Measurements from ENCODE around the gene ENTPD2.

Gene ENTPD2

DNA sequence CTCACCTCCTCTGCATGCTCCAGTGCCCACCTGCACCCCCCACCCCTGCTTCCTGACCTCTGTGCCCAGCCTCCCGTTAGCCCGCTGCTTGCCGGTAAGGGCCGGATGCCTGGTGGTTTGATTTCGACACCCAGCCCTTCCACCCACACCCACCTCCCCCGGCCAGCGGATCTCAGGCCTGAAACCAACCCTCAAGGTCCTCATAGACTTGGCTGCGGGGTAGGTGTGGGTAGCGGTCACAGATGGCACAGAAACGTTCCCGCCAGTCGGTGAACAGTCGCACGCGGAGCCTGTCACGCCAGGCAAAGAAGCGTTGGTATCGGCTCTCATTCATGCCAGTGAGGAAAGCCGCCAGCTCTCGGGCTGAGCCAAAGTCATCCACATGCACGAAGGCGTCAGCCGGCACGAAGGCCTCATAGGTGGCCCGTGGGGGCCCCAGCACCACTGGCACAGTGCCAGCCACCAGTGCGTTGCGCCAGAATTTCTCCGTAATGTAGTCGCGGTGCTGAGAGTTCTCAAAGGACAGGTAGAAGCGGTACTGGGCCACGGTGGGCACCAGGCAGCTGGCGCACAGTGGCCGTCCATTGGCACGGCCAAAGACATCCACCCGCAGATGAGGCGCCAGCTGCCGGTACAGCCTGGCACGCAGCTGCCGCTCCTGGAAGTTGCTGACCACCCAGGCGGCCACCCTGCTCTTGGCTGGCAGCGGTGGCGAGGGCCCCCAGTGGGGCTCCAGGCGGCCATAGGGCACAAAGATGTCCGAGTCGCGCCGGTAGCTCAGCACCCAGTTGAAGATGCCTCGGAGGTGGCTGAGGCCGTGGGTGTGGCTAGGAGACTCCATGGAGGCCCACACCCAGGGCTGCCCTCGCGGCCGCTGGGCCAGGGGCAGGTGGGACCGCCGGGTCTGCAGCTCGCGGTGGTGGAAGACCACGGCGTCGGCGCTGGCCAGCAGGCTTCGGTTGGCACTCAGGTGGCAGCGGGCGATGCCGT lies 23.0 kb downstream of the ENTPD2 start:
- no peak for TF ChIP-seq RAD21 (IDR thresholded peaks at IDR 0.05; ENCODE audit: low read depth)
- TF ChIP-seq YY1 (IDR thresholded peaks at IDR 0.05; ENCODE audit: low read depth), result no peak
- TF ChIP-seq, protein P1, sequence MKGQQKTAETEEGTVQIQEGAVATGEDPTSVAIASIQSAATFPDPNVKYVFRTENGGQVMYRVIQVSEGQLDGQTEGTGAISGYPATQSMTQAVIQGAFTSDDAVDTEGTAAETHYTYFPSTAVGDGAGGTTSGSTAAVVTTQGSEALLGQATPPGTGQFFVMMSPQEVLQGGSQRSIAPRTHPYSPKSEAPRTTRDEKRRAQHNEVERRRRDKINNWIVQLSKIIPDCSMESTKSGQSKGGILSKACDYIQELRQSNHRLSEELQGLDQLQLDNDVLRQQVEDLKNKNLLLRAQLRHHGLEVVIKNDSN (IDR thresholded peaks at IDR 0.05), result no peak
- no peak for TF ChIP-seq TCF12 (IDR thresholded peaks at IDR 0.05; ENCODE audit: low read depth)
- no peak for TF ChIP-seq ZBTB7A (IDR thresholded peaks at IDR 0.05; ENCODE audit: low read depth)
- no peak for TF ChIP-seq REST (IDR thresholded peaks at IDR 0.05; ENCODE audit: low read depth)
- TF ChIP-seq, protein P2, sequence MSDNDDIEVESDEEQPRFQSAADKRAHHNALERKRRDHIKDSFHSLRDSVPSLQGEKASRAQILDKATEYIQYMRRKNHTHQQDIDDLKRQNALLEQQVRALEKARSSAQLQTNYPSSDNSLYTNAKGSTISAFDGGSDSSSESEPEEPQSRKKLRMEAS (IDR thresholded peaks at IDR 0.05), result no peak
- TF ChIP-seq CREB1 (IDR thresholded peaks at IDR 0.05; ENCODE audit: low read depth), result no peak
- no peak for TF ChIP-seq CEBPB (IDR thresholded peaks at IDR 0.05)
- no peak for TF ChIP-seq TAF1 (IDR thresholded peaks at IDR 0.05; ENCODE audit: low read depth)
- TF ChIP-seq EGR1 (IDR thresholded peaks at IDR 0.05), result no peak
- TF ChIP-seq FOXM1 (IDR thresholded peaks at IDR 0.05; ENCODE audit: borderline replicate concordance, low read depth), result no peak
- TF ChIP-seq NFIC (IDR thresholded peaks at IDR 0.05), result no peak
- no peak for TF ChIP-seq EP300 (IDR thresholded peaks at IDR 0.05; ENCODE audit: borderline replicate concordance)
- no peak for TF ChIP-seq TEAD4 (IDR thresholded peaks at IDR 0.05)

- no peak for TF ChIP-seq NFIC (IDR thresholded peaks at IDR 0.05)
- TF ChIP-seq, protein P2 (IDR thresholded peaks at IDR 0.05), result no peak
- TF ChIP-seq, protein P1 (IDR thresholded peaks at IDR 0.05), result no peak
- no peak for TF ChIP-seq CREB1 (IDR thresholded peaks at IDR 0.05; ENCODE audit: low read depth)
- no peak for TF ChIP-seq TEAD4 (IDR thresholded peaks at IDR 0.05)
- no peak for TF ChIP-seq EGR1 (IDR thresholded peaks at IDR 0.05)
- TF ChIP-seq YY1 (IDR thresholded peaks at IDR 0.05; ENCODE audit: low read depth), result no peak
- no peak for TF ChIP-seq TAF1 (IDR thresholded peaks at IDR 0.05; ENCODE audit: low read depth)
- no peak for TF ChIP-seq TCF12 (IDR thresholded peaks at IDR 0.05; ENCODE audit: low read depth)
- TF ChIP-seq ZBTB7A (IDR thresholded peaks at IDR 0.05; ENCODE audit: low read depth), result no peak
- no peak for TF ChIP-seq EP300 (IDR thresholded peaks at IDR 0.05; ENCODE audit: borderline replicate concordance)
- TF ChIP-seq CEBPB (IDR thresholded peaks at IDR 0.05), result no peak
- no peak for TF ChIP-seq RAD21 (IDR thresholded peaks at IDR 0.05; ENCODE audit: low read depth)
- TF ChIP-seq FOXM1 (IDR thresholded peaks at IDR 0.05; ENCODE audit: borderline replicate concordance, low read depth), result no peak
- TF ChIP-seq REST (IDR thresholded peaks at IDR 0.05; ENCODE audit: low read depth), result no peak
These were observed 23.9 kb downstream of the ENTPD2 start for GRCh38 chr9:137030006-137030405.

DNA sequence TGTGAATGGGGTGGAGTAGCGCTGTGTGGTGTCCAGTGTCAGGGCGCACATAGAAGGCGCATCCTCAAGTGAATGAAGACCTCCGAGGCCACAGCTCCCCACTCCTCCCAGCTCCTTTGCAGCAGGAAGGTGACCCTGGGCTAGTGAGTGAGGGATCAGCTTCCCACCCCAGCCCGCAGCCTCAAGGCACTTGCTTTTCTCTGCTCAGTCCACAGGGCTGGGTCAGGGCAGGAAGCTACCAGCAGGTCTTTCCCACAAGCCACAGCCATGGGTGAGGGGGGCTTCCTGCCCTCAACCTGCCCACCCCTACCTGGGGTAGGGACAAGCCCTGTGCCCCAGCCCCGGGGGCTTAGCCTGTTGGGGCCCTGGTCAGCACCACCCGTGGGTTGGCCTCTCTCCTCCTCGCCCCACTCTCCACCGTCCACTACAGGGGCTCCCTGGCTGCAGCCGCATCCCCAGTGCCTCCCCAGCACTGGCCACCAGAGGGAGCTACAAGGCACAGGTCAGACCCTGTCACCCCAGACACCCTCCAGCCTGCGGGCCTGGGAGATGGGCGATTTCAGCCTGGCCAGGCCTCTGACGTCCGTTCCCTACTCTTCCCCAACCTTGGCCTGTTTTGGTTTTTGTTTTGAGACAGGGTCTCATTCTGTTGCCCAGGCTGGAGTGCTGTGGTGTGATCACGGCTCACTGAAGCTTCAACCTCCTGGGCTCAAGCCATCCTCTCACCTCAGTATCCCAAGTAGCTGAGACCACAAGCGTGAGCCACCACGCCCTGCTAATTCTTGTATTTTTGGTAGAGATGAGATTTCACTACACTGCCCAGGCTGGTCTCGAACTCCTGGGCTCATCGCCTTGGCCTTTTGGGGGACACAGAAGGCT lies 24.6 kb downstream of the ENTPD2 start:
- TF ChIP-seq ZBTB7A (IDR thresholded peaks at IDR 0.05; ENCODE audit: low read depth), result no peak
- TF ChIP-seq TCF12 (IDR thresholded peaks at IDR 0.05; ENCODE audit: low read depth), result no peak
- TF ChIP-seq CREB1 (IDR thresholded peaks at IDR 0.05; ENCODE audit: low read depth), result no peak
- TF ChIP-seq, protein P2 (IDR thresholded peaks at IDR 0.05), result no peak
- peak; percentile 52 for TF ChIP-seq RAD21 (IDR thresholded peaks at IDR 0.05; ENCODE audit: low read depth)
- no peak for TF ChIP-seq TAF1 (IDR thresholded peaks at IDR 0.05; ENCODE audit: low read depth)

- TF ChIP-seq FOXM1 (IDR thresholded peaks at IDR 0.05; ENCODE audit: borderline replicate concordance, low read depth) (no peak), EP300 (IDR thresholded peaks at IDR 0.05; ENCODE audit: borderline replicate concordance) (no peak), REST (IDR thresholded peaks at IDR 0.05; ENCODE audit: low read depth) (no peak), CEBPB (IDR thresholded peaks at IDR 0.05) (no peak), RAD21 (IDR thresholded peaks at IDR 0.05; ENCODE audit: low read depth) (peak; percentile 46), TAF1 (IDR thresholded peaks at IDR 0.05; ENCODE audit: low read depth) (no peak), EGR1 (IDR thresholded peaks at IDR 0.05) (peak; percentile 86), TEAD4 (IDR thresholded peaks at IDR 0.05) (no peak), TCF12 (IDR thresholded peaks at IDR 0.05; ENCODE audit: low read depth) (peak; percentile 50; the same call in 1 of the 2 replicates), ZBTB7A (IDR thresholded peaks at IDR 0.05; ENCODE audit: low read depth) (peak; percentile 53; the same call in 1 of the 2 replicates), NFIC (IDR thresholded peaks at IDR 0.05) (0 out of 2 replicates have a peak, but pooled peaks have one; percentile 31), CREB1 (IDR thresholded peaks at IDR 0.05; ENCODE audit: low read depth) (no peak)
- TF ChIP-seq, protein P2 (IDR thresholded peaks at IDR 0.05), result peak; percentile 55; the same call in 1 of the 2 replicates
- TF ChIP-seq, protein P1 (IDR thresholded peaks at IDR 0.05), result no peak
These were observed 25.4 kb downstream of the ENTPD2 start for GRCh38 chr9:137028263-137029057.
